ENCODE measurements around the gene ZFPL1. TPM values are rescaled to one million over a fixed set of nuclear protein-coding genes. Genes with fewer than 3 reads are reported as not detected.

Gene ZFPL1
- 10 to 100 TPM; 26.3 to 43.9 (median 33.3) TPM for total RNA-seq

- peaks cover 0 to 24% (median 14%) of the 10 kb centered on the region in 3 donors for H3K4me1 ChIP-seq
- H3K36me3 ChIP-seq, result peaks cover 0 to 41% of the 10 kb centered on the region in 2 donors
- peak within 1 kb of the TSS; percentile 68 to 81 for H3K4me3 ChIP-seq
- TF ChIP-seq EP300 (IDR thresholded peaks at IDR 0.05) (no peak), POLR2A (IDR thresholded peaks at IDR 0.05) (peak; percentile 52 to 60), POLR2AphosphoS5 (IDR thresholded peaks at IDR 0.05) (peak; percentile 92), CTCF (IDR thresholded peaks at IDR 0.05) (peak in 1 of 4 experiments; percentile 13)
- no peaks in the 10 kb centered on the region for H3K27me3 ChIP-seq
- peak; percentile 98 for ATAC-seq
- H3K27ac ChIP-seq, result peak within 1 kb of the TSS; percentile 67 to 97 (median 93)
- H3K9me3 ChIP-seq, result no peaks in the 10 kb centered on the region
- WGBS, 2 donors (ENCODE audit: low coverage in 1 of 2), result 0% methylated on average over 5 to 23 of the region's 79 CpGs
Observed at GRCh38 chr11:65083834-65084597, at the start of gene ZFPL1, which contains the start of gene CDCA5. ZFPL1 (plus strand) TSS chr11:65084222; CDS start chr11:65084699, 477 bp downstream. CDCA5 (minus strand) TSS chr11:65084040; CDS start chr11:65083978, 62 bp downstream.

- Histone ChIP-seq H3K36me3 (peaks cover 0 to 88% of the 10 kb centered on the region in 2 donors), H3K9me3 (no peaks in the 10 kb centered on the region), H3K4me3 (no peak overlapping the region), H3K27ac (no peak overlapping the region), H3K27me3 (no peaks in the 10 kb centered on the region), H3K4me1 (peaks cover 0 to 31% (median 0%) of the 10 kb centered on the region in 3 donors)
- TF ChIP-seq EP300 (IDR thresholded peaks at IDR 0.05) (no peak), POLR2AphosphoS5 (IDR thresholded peaks at IDR 0.05) (no peak), CTCF (IDR thresholded peaks at IDR 0.05) (no peak), POLR2A (IDR thresholded peaks at IDR 0.05) (no peak)
- no peak for ATAC-seq
- 100% methylated on average over 1 of the region's 2 CpGs; no CpG with 5 or more reads in 1 of the 2 donors for WGBS, 2 donors (ENCODE audit: low coverage in 1 of 2)
Observed at GRCh38 chr11:65034423-65034822, 49.6 kb upstream of the ZFPL1 start.

- Histone ChIP-seq H3K27me3 (no peaks in the 10 kb centered on the region), H3K27ac (no peak overlapping the region), H3K36me3 (peaks cover 0 to 95% of the 10 kb centered on the region in 2 donors), H3K4me1 (peaks cover 0 to 26% (median 5%) of the 10 kb centered on the region in 3 donors), H3K4me3 (no peak overlapping the region), H3K9me3 (no peaks in the 10 kb centered on the region)
- TF ChIP-seq POLR2AphosphoS5 (IDR thresholded peaks at IDR 0.05), result no peak
- TF ChIP-seq POLR2A (IDR thresholded peaks at IDR 0.05), result no peak
- no peak for TF ChIP-seq EP300 (IDR thresholded peaks at IDR 0.05)
- no peak for TF ChIP-seq CTCF (IDR thresholded peaks at IDR 0.05)
- ATAC-seq, result no peak
- WGBS, 2 donors (ENCODE audit: low coverage in 1 of 2), result 94% methylated on average over 3 of the region's 11 CpGs; no CpG with 5 or more reads in 1 of the 2 donors
Observed at GRCh38 chr11:65035579-65035978, 48.4 kb upstream of the ZFPL1 start.

- H3K4me1 ChIP-seq, result peaks cover 0 to 23% (median 8%) of the 10 kb centered on the region in 3 donors
- H3K27me3 ChIP-seq, result no peaks in the 10 kb centered on the region
- no peak for ATAC-seq
- peak overlapping the region in 1 of 4 donors; percentile 38 for H3K27ac ChIP-seq
- TF ChIP-seq POLR2AphosphoS5 (IDR thresholded peaks at IDR 0.05) (peak; percentile 6), CTCF (IDR thresholded peaks at IDR 0.05) (no peak)
- WGBS, 2 donors (ENCODE audit: low coverage in 1 of 2), result 56 to 57% methylated on average over 3 of the region's 6 CpGs
- H3K9me3 ChIP-seq, result no peaks in the 10 kb centered on the region
- H3K36me3 ChIP-seq, result peaks cover 0 to 81% of the 10 kb centered on the region in 2 donors
- no peak overlapping the region for H3K4me3 ChIP-seq
Observed at GRCh38 chr11:65036931-65037330, 47.1 kb upstream of the ZFPL1 start.

- no peak for ATAC-seq
- H3K36me3 ChIP-seq, result peaks cover 0 to 64% of the 10 kb centered on the region in 2 donors
Observed at GRCh38 chr11:65040520-65040846, 43.5 kb upstream of the ZFPL1 start.

More at GRCh38 chr11:65040520-65040846, 43.5 kb upstream of the ZFPL1 start:
- WGBS, 2 donors (ENCODE audit: low coverage in 1 of 2), result 6 to 11% methylated on average over 6 to 7 of the region's 7 CpGs
- Histone ChIP-seq H3K4me1 (peaks cover 0 to 49% (median 12%) of the 10 kb centered on the region in 3 donors), H3K27me3 (no peaks in the 10 kb centered on the region), H3K4me3 (peak overlapping the region; percentile 59 to 90), H3K9me3 (no peaks in the 10 kb centered on the region), H3K27ac (peak overlapping the region; percentile 60 to 95 (median 94))
- TF ChIP-seq CTCF (IDR thresholded peaks at IDR 0.05) (no peak), POLR2AphosphoS5 (IDR thresholded peaks at IDR 0.05) (no peak), POLR2A (IDR thresholded peaks at IDR 0.05) (no peak), EP300 (IDR thresholded peaks at IDR 0.05) (no peak)

Measured in gastroesophageal sphincter (tissue), 4 donors.